ENCODE measurements around the gene SPNS2.

GRCh38 chr17:4545217-4545951, 46.7 kb downstream of the SPNS2 start:
- TF ChIP-seq, protein P1, sequence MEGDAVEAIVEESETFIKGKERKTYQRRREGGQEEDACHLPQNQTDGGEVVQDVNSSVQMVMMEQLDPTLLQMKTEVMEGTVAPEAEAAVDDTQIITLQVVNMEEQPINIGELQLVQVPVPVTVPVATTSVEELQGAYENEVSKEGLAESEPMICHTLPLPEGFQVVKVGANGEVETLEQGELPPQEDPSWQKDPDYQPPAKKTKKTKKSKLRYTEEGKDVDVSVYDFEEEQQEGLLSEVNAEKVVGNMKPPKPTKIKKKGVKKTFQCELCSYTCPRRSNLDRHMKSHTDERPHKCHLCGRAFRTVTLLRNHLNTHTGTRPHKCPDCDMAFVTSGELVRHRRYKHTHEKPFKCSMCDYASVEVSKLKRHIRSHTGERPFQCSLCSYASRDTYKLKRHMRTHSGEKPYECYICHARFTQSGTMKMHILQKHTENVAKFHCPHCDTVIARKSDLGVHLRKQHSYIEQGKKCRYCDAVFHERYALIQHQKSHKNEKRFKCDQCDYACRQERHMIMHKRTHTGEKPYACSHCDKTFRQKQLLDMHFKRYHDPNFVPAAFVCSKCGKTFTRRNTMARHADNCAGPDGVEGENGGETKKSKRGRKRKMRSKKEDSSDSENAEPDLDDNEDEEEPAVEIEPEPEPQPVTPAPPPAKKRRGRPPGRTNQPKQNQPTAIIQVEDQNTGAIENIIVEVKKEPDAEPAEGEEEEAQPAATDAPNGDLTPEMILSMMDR (IDR thresholded peaks at IDR 0.05) = no peak
- TF ChIP-seq EP300 (IDR thresholded peaks at IDR 0.05) = no peak
- no peak for TF ChIP-seq POLR2A (IDR thresholded peaks at IDR 0.05)

Measured in upper lobe of left lung (tissue), 4 donors.